DMS 273 (cell line): Measurements from ENCODE around the gene AZU1.
A peak's percentile ranks its signal among the peaks of the same experiment; 100 is the strongest.

ENCODE experiments used
- DNase-seq: peaks from one replicate; lab custom pipeline; 2025; ENCODE audit not compliant: unreplicated experiment; lab: John Stamatoyannopoulos, UW

Gene AZU1

DNA sequence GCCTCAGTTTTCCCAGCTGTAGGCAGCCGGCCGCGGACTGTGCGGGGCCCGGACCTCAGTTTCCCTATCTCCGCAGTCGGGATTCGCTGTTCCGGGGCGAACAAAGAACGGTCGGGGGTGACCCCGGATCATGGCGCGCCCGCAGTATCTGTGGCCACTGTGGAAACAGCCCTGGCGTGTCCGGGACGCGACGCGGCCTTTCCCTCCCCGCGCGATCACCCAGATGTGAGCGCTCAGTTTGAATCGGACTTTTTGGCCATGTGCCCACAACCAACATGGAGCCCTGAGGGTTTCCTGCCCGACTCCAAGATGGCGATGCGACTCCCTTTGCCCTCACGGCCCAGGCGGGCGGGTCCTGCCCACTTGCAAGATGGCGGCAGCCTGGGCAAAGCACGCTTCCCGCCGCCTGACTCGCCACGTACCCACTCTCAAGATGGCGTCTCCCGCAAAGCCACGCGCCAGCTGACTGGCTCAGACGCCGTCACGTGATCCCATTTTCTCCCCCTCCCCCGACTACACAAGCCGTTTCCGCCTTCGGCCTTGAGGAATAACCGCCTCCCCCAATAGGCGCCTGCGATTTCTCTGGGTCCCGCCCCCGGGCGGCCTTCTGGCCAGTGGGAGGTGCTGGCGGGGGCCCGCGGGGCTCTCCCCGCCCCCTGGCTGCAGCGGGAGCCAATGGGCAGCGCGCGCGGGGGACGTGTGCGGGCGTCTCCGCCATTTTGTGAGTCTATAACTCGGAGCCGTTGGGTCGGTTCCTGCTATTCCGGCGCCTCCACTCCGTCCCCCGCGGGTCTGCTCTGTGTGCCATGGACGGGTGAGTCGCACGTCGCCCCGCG is 30.7 kb upstream of the AZU1 start, which contains the start of gene PTBP1:
TSS of gene PTBP1 (plus strand) at position 761 of the 836 bp plus-strand sequence. CDS start at position 807, 46 bp downstream.
- DNase-seq: peak; percentile 100

DNA sequence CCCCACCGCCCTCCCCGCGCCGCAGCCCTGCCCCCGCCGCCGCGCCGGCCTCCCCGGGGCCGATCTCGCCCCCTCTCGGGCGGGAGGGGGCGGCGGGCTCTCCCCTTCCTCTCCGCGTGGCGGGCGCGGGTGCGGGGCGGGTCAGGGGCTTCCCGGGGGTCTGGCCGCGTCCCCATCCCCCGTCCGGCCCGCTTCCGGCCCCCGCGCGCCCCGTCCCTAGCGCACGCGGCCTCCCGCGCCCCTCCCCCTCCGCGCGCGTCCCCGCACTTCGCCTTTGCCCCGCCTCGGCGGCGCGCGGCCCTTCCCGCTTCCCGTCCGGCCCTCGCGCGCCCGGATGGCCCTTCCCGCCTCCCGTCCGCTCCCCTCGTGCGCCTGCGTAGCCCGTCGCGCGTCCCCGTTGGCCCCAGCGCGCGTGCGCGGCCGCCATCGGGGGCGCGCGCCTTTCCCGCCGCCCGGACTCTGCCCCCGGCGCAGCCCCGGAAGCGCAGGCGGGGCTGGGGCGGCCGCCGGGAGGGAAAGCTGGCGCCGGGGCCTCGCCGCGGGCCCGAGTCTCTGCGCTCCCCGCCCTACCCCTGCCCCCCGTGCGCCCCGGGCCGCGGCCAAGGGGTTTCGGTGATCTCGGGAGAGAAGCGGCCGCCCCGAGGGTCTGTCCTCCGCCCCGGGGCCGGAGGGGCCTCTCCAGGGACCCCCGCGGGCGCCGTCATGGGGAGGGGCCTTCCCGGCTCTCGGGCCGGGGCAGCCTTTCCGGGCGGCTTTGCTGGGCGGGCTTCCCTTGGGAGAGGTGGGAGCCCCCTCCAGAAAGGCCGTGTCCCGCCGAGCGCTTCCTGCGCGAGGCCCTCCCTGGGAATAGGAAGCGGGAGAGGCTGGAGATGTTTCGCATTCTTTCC is 29.9 kb upstream of the AZU1 start:
- DNase-seq: peak; percentile 98

- no peak for DNase-seq
Observed at GRCh38 chr19:798415-799075, 29.1 kb upstream of the AZU1 start.

GRCh38 chr19:799076-799881 is 28.4 kb upstream of the AZU1 start:
- DNase-seq: peak; percentile 83

DNA sequence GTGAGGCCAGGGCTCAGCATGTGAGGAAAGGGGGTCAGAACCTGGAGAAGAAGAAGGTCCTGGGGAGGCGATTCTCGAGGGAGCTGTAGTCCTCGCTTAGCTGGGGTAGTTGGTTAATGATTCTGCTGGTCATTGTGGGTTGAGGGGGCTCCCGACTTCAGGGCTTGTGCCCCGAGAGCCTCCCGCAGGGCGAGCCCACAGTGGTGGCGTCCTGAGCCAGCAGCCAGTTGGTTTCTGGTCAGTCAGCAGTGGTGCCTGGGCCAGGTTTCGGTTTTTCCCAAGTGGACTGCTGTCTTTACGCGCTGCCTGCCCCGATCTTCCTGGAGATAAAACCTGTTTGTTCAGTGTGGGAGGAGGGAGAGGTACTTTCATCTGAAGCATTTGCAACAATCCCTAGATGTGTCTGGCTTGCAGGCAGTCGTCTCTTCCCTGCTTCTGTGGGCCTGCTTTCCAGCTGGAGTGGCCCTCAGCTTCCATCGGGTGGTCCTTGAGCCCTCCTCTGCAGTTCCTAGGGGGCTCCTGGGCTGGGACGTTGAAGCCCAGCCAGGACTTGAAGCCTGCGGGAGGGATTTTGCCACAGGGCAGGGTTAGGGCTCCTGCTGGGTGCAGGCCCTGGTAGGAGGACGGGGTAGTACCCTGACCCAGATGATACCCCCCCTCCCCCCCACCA is 27.1 kb upstream of the AZU1 start:
- no peak for DNase-seq

DNA sequence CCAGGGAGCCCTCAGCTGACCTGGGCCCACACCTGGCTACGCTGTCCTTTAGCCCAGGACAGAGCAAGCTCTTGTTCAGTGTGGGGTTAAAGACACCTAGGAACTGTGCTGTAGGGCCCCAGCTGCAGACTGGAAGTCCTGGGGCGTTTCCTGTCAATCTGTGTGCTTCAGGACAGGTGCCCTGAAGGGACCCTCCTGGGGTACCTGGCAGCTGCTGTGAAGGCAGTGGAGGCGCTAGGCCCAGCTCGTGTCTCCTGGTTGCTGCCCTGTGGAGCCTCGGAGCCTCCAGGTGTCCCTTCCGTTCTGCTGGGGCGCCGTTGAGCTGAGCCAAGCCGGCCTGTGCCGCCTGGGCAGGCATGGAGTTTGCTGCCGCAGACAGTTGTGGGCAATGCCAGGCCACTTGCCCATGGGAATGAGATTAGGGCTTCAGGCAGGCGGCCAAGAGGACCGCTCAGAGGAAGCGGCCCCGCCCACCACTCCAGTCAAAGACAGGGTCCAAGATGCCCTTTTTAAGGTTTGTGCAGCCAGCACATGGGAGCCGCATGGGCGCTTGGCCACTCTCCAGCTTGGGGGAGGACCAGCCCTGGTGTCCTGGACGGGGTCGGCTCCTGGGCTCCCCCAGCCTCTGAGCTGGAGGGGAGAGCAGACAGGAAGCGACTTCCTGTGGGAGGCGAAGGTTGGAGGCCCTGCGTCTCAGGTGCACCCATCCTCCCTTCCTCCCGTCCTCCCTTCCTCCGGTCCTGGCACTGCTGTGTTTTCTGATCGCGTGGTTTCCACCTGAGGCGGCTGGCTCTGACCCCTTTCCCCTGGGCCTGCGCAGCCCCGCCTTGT is 26.4 kb upstream of the AZU1 start:
- DNase-seq: peak; percentile 71

DNA sequence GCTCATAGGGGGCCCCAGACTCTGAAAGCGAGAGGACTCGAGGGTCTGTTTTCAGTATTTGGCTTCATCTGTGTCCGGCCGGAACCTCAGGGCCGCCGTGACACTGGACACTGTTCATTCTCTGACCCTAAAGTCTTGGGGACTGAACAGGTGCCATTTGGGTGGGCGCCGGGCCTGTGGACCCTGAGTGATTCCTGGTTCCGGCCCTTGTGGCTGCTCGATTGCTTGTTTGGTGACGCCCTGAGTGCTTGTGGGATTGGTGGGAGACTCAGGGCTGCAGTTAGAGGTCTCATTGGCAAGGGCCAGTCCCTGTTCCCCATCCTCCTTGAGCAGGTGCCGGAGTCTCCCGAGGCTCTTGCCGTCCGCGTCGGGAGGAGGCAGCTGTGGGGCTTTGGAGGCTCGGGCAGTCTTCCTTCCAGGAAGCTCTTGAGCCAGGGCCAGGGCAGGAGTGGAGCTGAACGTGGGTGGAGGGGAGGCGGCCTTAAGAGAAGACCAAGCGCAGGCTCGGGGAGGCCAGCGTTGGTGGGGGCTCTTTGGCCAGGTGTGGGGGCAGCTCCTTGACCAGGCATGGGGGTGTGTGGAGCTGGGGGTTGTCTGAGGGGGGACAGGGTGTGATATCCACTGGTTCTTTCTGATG is 25.7 kb upstream of the AZU1 start:
- DNase-seq: no peak

DNA sequence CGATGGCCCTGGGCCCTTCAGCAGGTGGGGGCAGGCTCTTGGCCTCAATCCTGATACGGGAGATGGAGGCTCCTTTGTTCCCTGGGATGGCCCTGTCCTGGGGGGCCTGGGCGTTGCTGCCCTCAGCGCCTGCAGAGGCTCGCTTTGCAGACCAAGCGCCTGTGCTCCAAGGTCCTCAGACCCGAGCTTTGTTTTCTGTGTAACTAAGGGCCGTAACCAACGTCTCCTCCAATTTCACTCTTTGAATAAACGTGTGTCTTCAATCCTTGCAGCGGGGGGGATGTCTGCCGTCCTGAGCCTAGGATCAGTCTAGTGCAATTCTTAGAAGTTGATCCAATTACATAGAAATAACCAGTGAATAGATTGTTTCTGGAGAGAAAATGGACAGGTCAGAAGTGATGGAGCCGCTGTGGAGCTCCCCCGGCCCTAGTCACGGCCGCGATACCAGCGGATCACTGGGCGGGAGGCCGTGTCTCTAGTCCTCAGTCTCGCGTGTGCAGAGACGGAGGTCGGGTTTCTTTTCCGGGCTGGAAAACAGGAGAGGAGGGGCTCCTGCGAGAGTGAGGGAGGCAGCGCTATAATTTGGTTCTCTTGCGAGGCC is 25.0 kb upstream of the AZU1 start:
- no peak for DNase-seq

- no peak for DNase-seq
Observed at GRCh38 chr19:803099-803561, 24.5 kb upstream of the AZU1 start.

GRCh38 chr19:803686-804418 is 23.8 kb upstream of the AZU1 start:
- no peak for DNase-seq

DNA sequence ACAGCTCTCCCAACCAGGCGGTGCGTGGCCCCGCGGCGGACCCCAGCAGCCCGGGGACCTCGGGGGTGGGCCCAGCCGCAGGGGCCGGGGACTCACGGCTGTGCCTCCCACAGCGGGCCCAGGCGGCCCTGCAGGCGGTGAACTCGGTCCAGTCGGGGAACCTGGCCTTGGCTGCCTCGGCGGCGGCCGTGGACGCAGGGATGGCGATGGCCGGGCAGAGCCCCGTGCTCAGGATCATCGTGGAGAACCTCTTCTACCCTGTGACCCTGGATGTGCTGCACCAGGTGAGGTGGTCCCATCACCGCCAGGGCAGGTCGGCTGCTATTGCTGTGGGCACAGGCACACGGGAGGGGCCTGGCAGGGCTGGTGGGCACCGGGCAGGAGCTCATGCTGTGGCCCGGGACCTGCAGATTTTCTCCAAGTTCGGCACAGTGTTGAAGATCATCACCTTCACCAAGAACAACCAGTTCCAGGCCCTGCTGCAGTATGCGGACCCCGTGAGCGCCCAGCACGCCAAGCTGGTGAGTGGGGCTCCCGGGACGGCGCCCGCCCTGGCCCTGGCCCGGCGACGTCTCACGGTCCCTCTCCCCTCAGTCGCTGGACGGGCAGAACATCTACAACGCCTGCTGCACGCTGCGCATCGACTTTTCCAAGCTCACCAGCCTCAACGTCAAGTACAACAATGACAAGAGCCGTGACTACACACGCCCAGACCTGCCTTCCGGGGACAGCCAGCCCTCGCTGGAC is 23.0 kb upstream of the AZU1 start:
- no peak for DNase-seq

GRCh38 chr19:805166-805551 is 22.5 kb upstream of the AZU1 start:
- DNase-seq: no peak

DNA sequence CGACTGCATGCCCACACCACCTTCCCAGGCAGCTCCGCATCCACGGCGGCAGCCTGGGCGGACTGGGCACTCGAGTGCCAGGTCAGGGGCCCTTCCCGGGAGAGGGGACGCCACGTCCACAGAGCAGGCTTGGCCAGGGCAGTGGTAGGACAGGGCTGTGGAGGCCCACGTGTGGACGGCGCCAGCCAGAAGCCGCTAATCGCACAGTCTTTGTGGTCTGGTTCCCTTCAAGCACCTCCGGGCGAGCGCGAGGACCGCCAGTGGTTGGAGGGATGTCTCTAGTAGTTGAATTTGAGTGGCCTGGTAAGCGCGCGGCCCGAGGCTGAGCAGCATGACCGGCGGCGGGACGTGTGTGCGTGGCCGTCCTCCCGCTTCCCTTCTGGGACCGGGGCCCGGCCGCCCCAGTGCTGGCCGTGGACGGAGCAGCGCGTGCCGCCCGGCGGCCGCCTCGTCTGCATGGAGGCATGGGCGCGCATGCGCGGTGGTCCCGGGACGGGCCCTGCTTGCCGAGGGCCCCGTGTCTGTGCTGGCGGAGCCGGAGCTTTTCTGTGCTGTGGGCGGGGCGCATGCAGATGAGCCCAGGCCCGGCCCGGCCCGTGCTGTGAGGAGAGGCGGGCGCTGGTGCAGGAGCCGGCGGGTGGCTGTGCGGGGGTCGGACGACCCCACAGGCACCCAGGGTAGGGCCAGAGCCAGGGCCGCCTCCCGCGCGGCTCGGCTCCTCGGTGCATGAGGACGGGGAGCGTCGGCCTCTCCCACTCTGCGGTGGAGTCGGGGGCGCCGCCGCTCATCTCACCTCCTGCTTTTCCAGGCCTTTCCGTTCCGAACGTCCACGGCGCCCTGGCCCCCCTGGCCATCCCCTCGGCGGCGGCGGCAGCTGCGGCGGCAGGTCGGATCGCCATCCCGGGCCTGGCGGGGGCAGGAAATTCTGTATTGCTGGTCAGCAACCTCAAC is 21.8 kb upstream of the AZU1 start:
- DNase-seq: no peak

GRCh38 chr19:806815-807421 is 20.7 kb upstream of the AZU1 start:
- DNase-seq: no peak
